ENCODE results near the gene PNMA6A.
"Not testable (repeated sequence)": the region's sequence is repeated elsewhere in the genome, so short reads cannot be mapped to it uniquely, and the experiment has no call there.

DNA sequence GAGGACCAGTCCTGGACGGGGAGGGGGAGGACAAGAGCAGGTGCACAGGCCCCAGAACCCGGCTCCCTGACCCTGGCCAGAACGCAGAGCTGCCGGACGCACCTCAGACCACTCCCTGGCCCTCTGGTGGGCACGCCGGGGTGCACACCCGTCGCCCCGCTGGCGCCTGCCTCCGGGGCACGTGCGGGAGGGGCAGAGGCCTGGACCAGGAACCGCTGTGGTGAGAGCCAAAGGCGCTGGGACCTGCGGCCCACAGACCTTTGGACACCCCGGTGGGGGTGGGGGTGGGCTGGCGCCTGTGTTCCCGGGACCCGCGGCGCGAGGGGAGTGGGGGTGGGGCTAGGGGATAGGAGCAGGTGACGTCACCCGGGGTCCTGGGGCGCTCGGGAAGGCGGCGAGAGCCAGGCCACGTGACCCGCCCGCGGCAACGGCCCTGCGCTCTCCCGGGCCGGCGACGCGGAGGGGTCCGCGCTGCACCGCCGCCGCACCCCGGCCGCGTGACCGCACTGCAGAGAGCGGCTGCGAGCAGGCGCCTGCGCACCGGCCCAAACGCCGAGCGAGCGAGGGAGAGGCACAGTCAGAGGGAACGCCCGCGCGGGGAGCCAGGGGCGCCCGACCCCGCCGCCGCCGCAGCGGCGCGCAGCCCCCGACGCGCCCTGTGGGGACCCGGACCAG is at the start of gene PNMA6A:
- not testable (repeated sequence) for TF ChIP-seq POLR2AphosphoS5 (IDR thresholded peaks at IDR 0.05); CTCF (IDR thresholded peaks at IDR 0.05 in 8 of 11, conservative IDR thresholded peaks at IDR 0.05 in 3 of 11)

All from spleen (tissue), 7 donors.